ENCODE measurements around the gene SLC11A1. TPM values are rescaled to one million over a fixed set of nuclear protein-coding genes. Genes with fewer than 3 reads are reported as not detected.

Gene SLC11A1
- total RNA-seq, 1 donor from 2014 or later, result not detected

- Mint-ChIP-seq H3K4me3 (ENCODE audit: unreplicated experiment) (no peak overlapping the region), H3K36me3 (ENCODE audit: low read depth, unreplicated experiment) (peaks cover 10% of the 10 kb centered on the region), H3K9me3 (ENCODE audit: unreplicated experiment) (no peaks in the 10 kb centered on the region), H3K27ac (ENCODE audit: unreplicated experiment) (no peak overlapping the region), H3K27me3 (ENCODE audit: unreplicated experiment) (peaks cover 5% of the 10 kb centered on the region), H3K4me1 (ENCODE audit: unreplicated experiment) (peaks cover 27% of the 10 kb centered on the region)
- TF ChIP-seq CTCF (IDR thresholded peaks at IDR 0.05; ENCODE audit: unreplicated experiment), result no peak
- no peak for DNase-seq (ENCODE audit: low spot score)
Measured at GRCh38 chr2:218407717-218408116, 25.6 kb downstream of the SLC11A1 start.

- H3K27me3 Mint-ChIP-seq (ENCODE audit: unreplicated experiment), result no peaks in the 10 kb centered on the region
- no peak for TF ChIP-seq CTCF (IDR thresholded peaks at IDR 0.05; ENCODE audit: unreplicated experiment)
- no peaks in the 10 kb centered on the region for H3K4me1 Mint-ChIP-seq (ENCODE audit: unreplicated experiment)
- no peak overlapping the region for H3K4me3 Mint-ChIP-seq (ENCODE audit: unreplicated experiment)
- no peak overlapping the region for H3K27ac Mint-ChIP-seq (ENCODE audit: unreplicated experiment)
- H3K9me3 Mint-ChIP-seq (ENCODE audit: unreplicated experiment), result no peaks in the 10 kb centered on the region
- no peaks in the 10 kb centered on the region for H3K36me3 Mint-ChIP-seq (ENCODE audit: low read depth, unreplicated experiment)
- DNase-seq (ENCODE audit: low spot score), result no peak
Measured at GRCh38 chr2:218418321-218418716, 36.2 kb downstream of the SLC11A1 start.

DNA sequence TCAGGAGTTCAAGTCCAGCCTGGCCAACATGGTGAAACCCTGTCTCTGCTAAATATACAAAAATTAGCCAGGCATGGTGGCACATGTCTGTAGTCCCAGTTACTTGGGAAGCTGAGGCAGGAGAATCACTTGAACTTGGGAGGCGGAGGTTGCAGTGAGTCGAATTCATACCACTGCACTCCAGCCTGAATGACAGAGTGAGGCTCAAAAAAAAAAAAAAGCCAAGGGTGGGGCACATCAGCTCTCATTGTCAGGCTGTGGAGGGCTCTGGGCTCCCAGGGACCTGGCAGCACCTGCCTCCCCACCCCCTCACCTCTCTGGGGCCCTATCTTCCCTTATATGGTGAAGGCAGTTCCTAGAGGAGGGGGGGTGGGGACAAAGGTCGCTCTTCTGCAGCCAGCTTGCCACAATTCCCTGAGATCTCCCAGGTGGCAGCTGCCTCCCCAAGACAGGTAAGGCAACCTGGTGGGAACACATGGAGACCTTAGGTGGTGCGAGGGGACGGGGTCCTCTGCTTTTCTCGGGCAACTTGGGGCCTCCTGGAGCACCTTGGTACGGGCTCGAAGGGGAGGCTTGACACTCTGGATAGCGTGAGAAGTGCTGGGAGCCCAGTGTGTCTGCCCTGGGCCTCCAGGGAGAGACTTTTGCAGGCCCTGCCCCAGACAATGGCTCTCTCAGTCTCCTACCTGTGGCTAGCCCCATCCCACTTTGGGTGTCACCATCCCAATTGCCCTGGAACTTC is 36.8 kb downstream of the SLC11A1 start, which contains the start of gene VIL1:
TSS of gene VIL1 (plus strand) at position 407 of the 742 bp plus-strand sequence. CDS start 4,656 bp downstream, outside the sequence.
- Mint-ChIP-seq H3K4me3 (ENCODE audit: unreplicated experiment) (no peak within 1 kb of the TSS), H3K27ac (ENCODE audit: unreplicated experiment) (no peak within 1 kb of the TSS), H3K9me3 (ENCODE audit: unreplicated experiment) (no peaks in the 10 kb centered on the region), H3K4me1 (ENCODE audit: unreplicated experiment) (no peaks in the 10 kb centered on the region), H3K36me3 (ENCODE audit: low read depth, unreplicated experiment) (no peaks in the 10 kb centered on the region), H3K27me3 (ENCODE audit: unreplicated experiment) (peaks cover 1% of the 10 kb centered on the region)
- no peak for TF ChIP-seq CTCF (IDR thresholded peaks at IDR 0.05; ENCODE audit: unreplicated experiment)
- DNase-seq (ENCODE audit: low spot score), result no peak

DNA sequence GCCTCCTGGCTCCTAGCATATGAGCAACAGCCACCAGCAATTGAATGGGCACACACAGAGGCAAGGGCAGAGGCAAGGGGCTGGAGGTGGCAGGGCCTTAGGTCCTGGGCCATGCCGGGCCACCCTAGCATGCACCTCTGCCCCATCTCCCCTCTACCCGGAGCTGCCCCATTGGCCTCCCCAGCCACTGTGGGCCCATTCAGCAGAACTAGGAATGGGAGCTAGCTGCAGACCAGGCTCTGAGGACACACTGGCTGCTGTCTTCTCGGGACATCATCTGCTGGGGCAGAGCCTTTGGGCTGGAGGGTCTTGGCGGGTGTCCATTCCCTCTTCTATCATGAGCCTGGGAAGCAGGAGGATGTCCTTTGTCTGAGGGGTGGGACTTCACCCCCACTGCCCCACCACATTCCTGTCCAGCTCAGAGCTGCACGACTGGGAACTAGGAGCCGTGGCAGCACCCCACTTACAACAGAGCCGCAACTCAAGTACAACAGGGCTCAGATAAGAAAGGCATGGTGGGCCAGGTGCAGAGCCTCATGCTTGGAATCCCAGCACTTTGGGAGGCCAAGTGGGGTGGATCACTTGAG is 37.6 kb downstream of the SLC11A1 start:
- Mint-ChIP-seq H3K4me1 (ENCODE audit: unreplicated experiment) (no peaks in the 10 kb centered on the region), H3K9me3 (ENCODE audit: unreplicated experiment) (no peaks in the 10 kb centered on the region), H3K36me3 (ENCODE audit: low read depth, unreplicated experiment) (no peaks in the 10 kb centered on the region), H3K4me3 (ENCODE audit: unreplicated experiment) (no peak overlapping the region), H3K27ac (ENCODE audit: unreplicated experiment) (no peak overlapping the region), H3K27me3 (ENCODE audit: unreplicated experiment) (peaks cover 2% of the 10 kb centered on the region)
- TF ChIP-seq CTCF (IDR thresholded peaks at IDR 0.05; ENCODE audit: unreplicated experiment), result no peak
- DNase-seq (ENCODE audit: low spot score), result no peak

DNA sequence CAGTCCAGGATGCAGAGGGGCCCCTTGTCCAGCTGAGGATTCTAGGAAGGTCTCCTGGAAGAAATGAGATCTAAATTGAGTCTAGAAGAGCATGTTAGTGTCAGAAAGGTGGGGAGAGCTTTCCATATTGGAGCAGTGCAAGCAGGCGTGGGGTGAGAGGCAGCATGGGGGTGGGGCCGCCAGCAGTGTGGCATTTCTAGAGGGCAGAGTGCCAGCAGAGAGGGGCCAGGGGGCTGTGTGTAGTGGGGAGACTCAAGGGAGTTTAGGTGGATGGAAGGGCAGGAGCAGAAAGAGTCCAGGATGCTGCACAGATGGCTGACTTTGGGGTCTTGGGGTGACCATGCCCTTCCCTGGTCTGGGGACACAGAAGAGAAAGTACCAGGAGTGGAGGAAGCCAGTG is 39.0 kb downstream of the SLC11A1 start:
- Mint-ChIP-seq H3K9me3 (ENCODE audit: unreplicated experiment) (no peaks in the 10 kb centered on the region), H3K4me3 (ENCODE audit: unreplicated experiment) (no peak overlapping the region), H3K36me3 (ENCODE audit: low read depth, unreplicated experiment) (no peaks in the 10 kb centered on the region), H3K4me1 (ENCODE audit: unreplicated experiment) (no peaks in the 10 kb centered on the region), H3K27me3 (ENCODE audit: unreplicated experiment) (peaks cover 4% of the 10 kb centered on the region), H3K27ac (ENCODE audit: unreplicated experiment) (no peak overlapping the region)
- no peak for DNase-seq (ENCODE audit: low spot score)
- no peak for TF ChIP-seq CTCF (IDR thresholded peaks at IDR 0.05; ENCODE audit: unreplicated experiment)
